Measurements from ENCODE around the gene CDC42EP1.

GRCh38 chr22:37519268-37520195 is 40.7 kb upstream of the CDC42EP1 start, which contains the start of gene CARD10:
- TF ChIP-seq EZH2phosphoT487 (IDR thresholded peaks at IDR 0.05; ENCODE audit: borderline replicate concordance) = no peak
- TF ChIP-seq CTCF (conservative IDR thresholded peaks at IDR 0.05; ENCODE audit: low read length) = no peak
